T follicular helper cell (primary cell): Measurements from ENCODE around the gene DNAJC6.
A peak's percentile ranks its signal among the peaks of the same experiment; 100 is the strongest.
"Not testable (repeated sequence)": the region's sequence is repeated elsewhere in the genome, so short reads cannot be mapped to it uniquely, and the experiment has no call there.

Source experiments
- DNase-seq: peaks from one replicate; pipeline ENCODE4 v3.0.0-alpha.2; 2020; ENCODE audit warnings: low read depth
- total RNA-seq, 2 experiments: gene quantifications; one replicate each; lab custom pipeline; 2026; lab: John Stamatoyannopoulos, UW

DNAJC6 gene
- 8.5 to 13.9 reads per million in 2 experiments for total RNA-seq

GRCh38 chr1:65309304-65310077 is at the start of gene DNAJC6:
Gene DNAJC6 (plus strand): TSS chr1:65309543. CDS start chr1:65309746, 203 bp downstream.
- DNase-seq: peak; percentile 2

- no peak for DNase-seq
Measured at GRCh38 chr1:65259816-65260215, 49.5 kb upstream of the DNAJC6 start.

GRCh38 chr1:65260851-65261473 is 48.4 kb upstream of the DNAJC6 start:
- DNase-seq: no peak

- no peak for DNase-seq
Measured at GRCh38 chr1:65263286-65263685, 46.1 kb upstream of the DNAJC6 start.

GRCh38 chr1:65264197-65264929 is 45.0 kb upstream of the DNAJC6 start:
- DNase-seq: no peak

- DNase-seq: no peak
Measured at GRCh38 chr1:65265296-65265650, 44.1 kb upstream of the DNAJC6 start.

DNA sequence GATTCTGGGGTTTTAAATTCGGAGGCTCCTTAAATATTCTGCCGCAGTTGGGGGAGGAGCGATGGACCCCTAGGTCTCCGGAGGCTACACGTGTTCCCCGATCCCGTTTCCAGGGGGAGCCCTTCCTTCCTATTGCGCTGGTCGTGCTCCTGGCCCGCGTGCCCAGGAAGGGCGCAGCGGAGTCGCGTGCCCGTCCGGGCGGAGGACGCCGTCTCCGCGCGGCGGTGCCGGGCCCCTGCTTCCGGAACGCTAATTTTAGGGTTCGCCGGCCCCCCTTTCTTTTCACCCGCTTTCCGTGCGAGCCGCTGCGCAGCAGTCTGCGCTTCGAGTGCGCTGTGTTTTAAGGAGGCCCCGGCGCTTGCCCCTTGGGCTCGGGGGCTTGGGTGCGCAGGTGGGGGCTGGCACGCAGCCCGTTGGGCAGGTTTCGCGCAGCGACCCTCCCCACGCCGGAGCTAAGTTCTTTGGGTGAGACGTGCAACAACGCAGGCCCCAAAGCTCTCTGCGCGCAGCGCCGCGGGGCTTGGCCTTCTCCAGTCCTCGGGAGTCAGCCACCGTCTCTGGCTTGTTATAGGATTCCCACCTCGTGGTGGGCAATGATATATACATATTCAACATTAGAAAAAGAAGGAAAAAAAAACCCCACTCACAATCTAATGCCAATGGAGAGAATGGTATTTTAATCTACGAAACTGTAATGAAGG is 43.5 kb upstream of the DNAJC6 start:
- DNase-seq: peak; percentile 23

- no peak for DNase-seq
Measured at GRCh38 chr1:65266476-65266875, 42.9 kb upstream of the DNAJC6 start.

GRCh38 chr1:65267271-65267670 is 42.1 kb upstream of the DNAJC6 start:
- no peak for DNase-seq

GRCh38 chr1:65267683-65268082 is 41.7 kb upstream of the DNAJC6 start:
- DNase-seq: no peak

- no peak for DNase-seq
Measured at GRCh38 chr1:65269612-65270011, 39.7 kb upstream of the DNAJC6 start.

DNA sequence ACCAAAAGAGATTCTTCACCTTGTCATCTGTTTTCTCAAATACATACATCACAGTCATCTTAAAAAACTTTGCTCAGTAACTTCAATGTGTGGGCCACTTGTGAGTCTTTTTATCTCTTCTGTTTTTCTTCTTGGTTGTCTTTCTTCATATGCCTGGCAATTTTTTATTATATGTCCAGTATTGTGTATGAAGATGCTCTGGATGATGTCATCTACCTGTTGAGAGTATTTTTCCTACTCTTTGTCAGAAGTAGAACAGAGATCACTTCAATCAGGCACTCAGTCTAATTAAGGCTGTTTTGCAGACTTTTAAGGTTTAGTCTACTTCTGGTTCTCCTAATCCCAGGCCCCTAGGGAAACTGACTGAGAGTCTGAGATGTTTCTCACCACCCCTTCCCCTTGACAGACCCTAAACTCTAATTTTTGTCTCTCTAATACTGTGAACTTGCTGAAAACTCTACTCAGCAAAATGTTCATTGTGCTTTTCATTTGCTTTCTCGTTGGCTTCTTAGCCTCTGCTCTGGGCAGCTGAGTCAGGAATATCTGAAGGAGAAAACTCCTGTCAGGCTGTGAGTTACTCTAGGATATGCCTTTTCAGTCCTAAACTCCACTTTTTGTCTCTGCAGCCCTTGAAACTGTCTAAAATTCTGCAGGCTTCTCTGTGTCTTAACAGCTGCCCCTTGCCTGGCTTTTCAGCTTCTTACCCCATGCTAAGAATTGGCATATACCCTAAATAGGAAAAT is 33.0 kb upstream of the DNAJC6 start:
- DNase-seq: no peak

DNA sequence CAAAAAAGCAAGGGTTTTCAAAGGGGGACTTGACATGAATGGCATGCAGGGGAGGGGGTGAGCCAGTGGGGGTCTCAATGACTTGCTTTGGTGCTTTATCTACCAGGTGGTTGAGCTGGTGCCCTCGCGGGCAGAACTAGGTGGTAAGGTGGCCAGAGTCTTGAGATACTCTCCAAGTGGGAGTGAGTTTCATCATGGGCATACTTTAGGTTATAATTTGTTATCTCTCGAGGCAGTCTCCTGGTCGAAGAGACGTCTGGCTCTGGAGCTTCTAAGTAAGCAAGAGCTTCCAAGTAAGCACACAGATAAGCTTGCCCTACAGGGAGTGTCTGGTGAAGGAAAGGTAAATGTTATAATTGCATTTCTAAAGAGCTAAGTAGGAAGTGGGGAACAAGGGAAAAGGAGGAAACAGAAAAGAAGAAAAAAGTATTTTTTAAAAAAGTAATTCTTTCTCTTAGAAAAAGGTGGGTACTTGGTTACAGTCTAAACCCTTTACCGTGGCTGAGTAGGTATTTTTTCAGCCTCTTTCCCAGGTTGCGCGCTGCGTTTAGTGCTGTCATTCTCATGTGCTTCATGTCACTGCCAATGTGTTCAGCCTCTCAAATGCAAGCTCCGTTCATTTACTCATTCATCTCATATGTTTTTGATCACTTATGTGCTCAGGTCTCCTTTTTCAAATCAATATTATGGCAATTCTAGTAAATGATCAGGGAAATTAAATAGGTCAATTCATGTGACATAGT is 31.6 kb upstream of the DNAJC6 start:
- no peak for DNase-seq

DNA sequence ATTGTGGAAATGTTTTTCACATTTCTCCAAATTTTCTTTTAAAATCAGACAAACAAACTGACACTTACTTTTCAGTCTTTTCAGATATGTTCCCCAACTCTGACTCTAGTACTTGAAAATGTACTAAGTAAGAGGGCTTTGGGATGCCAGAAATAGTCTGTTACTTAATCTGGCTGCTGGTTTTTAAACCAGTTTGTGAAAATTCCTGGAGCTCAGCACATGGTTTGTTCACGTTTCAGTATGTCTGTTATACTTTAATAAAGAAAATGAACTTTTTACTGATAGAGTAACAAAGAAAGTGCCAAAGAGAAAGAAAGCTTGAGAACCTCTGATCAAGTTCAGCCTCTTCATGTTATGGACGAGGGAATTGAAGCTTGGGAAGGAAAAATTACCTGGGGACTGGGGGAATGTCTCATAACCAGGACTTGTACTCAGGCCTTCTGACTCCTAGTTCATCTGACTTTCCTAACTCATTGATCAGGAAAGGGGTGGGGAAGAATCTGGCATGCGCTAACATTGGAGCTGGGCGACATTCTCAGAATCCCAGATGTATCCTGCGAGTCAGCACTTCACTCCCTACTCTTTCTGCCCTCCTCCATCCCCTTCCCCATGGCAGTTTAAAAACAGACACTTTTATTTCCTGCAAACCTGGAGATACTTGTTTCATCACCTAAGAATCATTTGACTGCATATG is 30.8 kb upstream of the DNAJC6 start:
- DNase-seq: no peak

DNA sequence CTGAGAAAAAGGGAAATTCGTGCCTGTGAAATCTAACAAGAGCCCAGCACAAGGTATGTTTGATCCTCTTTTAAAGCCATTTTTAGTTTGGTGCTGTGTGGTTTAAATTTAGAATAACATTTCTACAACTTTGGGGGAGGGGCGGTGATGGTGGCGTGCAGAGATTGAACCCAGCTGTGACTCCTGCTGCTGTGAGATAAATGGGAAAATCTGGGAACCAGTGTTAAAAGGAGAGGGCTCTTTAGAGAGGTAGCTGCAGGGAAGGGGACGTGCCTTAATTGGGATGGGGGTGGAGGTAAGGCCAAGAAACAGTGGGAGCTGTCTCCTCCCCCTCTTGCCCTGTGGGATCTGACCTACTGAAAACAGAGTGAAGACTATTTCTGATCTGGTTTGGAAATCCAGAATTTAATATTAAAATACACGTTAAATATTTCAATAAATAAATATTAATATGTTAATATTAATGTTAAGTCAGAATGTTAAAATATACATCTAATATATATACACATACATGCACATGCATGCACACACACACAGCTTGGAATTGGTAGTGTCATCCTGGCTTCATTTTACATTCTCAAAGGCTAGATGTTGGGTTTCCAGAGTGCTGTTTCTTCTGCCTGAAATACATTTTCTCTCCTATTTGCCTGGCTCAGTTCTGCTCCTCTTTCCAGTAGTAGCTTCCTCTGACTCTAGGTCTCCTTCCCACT is 30.1 kb upstream of the DNAJC6 start:
- DNase-seq: no peak

DNA sequence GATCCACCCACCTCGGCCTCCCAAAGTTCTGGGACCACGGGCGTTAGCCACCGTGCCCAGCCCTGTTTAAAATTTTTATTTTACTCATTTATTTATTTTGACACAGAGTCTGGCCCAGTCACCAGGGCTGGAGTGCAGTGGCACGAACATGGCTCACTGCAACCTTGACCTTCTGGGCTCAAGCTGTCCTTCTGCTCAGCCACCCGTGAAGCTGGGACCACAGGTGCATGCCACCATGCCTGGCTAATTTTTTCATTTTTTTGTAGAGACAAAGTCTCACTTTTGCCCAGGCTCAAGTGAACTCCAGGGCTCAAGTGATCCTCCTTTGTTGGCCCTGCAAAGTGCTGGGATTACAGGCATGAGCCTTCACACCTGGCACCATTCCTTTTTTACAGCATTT is 27.5 kb upstream of the DNAJC6 start:
- no peak for DNase-seq

- DNase-seq: no peak
Measured at GRCh38 chr1:65284229-65284628, 25.1 kb upstream of the DNAJC6 start.

DNA sequence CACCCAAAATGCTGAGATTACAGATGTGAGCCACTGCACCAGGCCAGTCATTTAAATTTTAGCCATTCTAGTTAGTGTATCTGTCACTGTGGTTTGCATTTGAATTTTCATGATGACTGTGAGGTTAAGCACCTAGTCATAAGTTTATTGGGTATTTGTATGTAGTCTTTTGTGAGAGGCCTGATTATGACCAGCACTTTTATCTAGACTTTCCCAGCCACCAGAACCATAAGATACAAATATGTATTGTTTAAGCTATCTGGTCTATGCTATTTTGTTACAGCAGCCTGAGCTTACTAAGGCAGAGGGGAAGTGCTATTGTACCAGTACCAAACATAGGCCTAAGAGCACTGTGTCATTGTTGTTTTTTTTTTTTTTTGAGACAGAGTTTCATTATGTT is 19.9 kb upstream of the DNAJC6 start:
- no peak for DNase-seq

- not testable (repeated sequence) for DNase-seq
Measured at GRCh38 chr1:65291818-65292217, 17.5 kb upstream of the DNAJC6 start.
